Activated gamma-delta T cell treated with Interleukin-2 at 50 U/mL for 16 hours (primary cell): ENCODE measurements around the gene C20orf144.
A peak's percentile ranks its signal among the peaks of the same experiment; 100 is the strongest.

ENCODE experiments used
- DNase-seq: peaks from one replicate; pipeline ENCODE4 v3.0.0-alpha.2; 2020

The C20orf144 gene

DNA sequence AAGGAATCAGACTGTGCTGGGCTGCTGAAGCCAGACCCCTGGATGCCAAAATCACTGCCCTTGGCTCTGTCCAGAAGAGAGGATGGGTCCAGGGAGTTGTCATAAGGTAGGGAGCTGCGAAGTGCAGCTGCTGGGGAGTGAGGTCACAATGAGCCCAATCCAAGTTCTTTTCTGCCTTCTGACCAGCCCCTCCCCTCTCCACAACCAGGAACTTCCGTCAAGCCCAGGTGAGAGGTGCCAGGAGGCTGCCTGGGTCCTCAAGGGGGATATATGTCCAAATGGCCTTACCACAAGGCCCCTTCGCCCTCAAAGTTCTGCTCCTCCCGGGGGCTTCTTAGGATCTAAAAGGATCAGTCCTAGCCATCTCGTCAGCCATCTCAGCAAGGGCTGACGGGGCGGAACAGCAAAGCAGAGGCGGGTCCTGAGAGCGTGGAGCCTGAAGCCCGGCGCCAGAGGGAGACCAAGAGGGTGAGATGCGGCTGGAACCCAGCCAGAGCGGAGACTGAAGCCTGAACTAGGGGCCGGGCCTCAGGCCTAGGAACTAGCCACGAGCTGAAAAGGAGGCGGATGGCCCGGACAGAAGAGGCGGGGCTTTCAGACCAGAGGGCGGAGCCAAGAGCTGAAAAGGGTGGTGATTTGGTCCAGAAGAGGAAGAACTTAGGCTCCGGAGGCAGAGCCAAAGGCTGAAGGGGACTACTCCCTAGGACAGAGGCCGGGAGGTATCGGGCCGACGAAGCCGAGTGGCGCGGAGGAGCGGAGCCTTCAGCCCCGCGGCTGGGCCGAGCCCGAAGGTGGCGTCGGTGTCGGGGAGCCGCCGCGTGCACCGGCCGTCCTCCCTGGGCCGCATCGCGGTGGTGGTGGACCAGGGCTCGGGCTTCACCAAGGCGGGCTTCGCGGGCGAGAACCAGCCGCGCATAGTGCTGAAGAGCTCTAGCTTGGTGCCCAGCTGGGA lies 4.4 kb downstream of the C20orf144 start, which contains the start of gene ACTL10:
TSS of gene ACTL10 (plus strand) at position 651 of the 952 bp plus-strand sequence. CDS start 555 bp downstream, outside the sequence.
- DNase-seq = peak; percentile 79

GRCh38 chr20:33667245-33667675 lies 5.1 kb downstream of the C20orf144 start:
- DNase-seq = no peak

- DNase-seq = peak; percentile 73
Observed at GRCh38 chr20:33667676-33668465, 5.7 kb downstream of the C20orf144 start.

- DNase-seq = no peak
Observed at GRCh38 chr20:33668466-33669155, 6.5 kb downstream of the C20orf144 start.

GRCh38 chr20:33669224-33669623 lies 7.1 kb downstream of the C20orf144 start:
- DNase-seq = no peak

DNA sequence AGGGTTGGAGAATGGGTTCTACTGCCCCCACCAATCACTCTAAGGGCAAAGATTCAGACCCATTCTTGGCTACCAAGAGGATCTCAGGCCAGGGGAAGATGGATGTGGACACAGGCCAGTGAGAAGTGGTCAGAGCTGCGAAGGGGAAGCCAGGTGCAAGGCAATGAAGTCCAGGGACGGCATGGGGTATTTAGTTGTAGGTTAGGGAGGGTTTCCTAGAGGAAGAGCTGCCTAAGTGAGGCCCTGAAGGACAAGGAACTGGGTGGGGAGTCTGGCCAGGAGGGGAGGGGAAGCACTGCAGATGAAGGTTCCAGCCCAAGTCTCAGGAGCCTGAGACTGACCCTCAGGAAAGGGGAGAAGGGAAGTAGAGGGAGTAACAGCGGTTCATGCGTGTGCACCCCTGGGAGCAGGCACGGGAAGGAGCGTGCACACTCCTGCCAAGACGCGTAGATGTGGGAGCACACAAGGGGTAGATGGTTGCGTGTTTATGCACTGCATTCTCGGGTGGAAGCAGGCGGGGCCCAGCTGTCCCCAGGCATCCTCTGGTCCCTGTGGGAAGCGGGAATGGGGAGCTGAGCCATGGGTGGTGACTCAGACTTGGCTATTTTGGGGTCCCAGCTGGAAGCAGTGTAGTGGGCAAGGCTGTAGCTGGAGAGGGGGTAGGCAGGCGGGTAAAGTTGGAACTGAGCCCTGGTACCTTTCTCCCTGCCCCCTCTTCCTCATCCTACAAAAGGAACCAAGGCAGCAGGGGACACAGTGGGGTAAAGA lies 7.9 kb downstream of the C20orf144 start:
- no peak for DNase-seq

GRCh38 chr20:33670715-33671499 lies 8.8 kb downstream of the C20orf144 start:
- no peak for DNase-seq

DNA sequence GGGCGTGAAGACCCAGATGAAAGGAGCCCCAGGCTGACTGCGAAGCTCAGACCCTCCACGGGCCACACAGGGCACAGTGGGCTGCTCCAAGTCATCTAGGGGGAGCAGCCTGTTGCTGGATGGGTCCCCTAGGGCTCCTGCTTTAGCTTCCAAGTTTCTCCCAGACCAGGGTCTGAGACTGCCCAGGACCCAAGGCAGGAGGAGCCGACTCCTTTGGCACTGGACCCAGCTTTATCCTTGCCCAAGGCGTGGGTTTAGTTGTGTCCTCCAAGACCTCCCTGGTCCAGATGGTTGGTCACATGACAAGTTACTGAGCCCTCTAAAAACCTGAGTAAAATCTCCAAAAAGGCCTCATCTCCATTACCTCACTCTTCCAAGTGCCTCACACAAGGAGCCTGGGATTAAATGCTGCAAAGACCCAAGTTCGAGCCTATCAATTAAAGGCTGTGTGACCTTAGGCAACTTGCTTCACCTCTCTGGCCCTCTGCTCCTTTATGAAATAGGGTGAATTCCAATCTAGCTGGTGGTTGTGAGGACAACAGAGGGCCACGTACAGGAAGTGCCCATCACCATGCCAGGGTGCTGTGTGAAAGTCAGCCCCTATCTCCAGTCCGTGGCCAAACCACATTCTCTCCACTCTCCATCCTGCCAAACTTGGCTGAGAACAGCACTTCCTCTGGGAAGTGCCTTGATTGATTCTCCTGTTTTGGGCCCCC lies 9.6 kb downstream of the C20orf144 start:
- DNase-seq = no peak

DNA sequence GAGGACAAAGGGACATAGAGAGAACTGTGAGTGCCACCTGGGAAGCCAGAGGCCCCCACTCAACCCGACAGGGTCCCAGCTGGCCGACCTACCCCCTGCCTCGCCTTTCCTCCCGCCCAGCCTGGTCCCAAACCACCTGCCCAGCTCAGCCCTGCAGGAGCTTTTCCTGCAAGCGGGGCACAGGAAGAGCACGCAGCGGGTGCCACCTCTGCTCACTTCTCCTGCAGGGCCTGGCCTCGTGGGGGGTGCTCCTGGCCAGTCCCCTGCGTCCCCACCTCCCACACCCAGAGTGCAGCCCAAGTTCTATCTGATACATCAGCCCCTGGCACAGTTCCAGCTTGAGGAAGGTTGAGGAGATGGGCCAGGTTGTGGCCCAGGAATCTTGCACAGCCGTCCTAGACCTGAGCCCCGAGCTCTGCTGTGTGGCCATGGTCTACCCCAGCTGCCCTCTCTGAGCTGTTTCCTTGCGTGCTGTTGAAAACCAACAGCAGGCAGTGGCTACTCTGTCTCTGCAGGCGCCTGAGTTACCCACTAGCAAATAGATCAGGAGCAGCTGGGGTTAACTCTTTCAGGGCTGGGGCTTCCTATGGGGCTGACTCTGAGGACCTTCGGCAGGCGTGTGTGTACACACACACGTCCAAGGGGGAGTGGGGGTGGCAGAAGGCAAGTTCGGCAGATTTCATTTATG lies 10.4 kb downstream of the C20orf144 start:
- DNase-seq = no peak

GRCh38 chr20:33673114-33673409 lies 10.9 kb downstream of the C20orf144 start:
- DNase-seq = no peak

DNA sequence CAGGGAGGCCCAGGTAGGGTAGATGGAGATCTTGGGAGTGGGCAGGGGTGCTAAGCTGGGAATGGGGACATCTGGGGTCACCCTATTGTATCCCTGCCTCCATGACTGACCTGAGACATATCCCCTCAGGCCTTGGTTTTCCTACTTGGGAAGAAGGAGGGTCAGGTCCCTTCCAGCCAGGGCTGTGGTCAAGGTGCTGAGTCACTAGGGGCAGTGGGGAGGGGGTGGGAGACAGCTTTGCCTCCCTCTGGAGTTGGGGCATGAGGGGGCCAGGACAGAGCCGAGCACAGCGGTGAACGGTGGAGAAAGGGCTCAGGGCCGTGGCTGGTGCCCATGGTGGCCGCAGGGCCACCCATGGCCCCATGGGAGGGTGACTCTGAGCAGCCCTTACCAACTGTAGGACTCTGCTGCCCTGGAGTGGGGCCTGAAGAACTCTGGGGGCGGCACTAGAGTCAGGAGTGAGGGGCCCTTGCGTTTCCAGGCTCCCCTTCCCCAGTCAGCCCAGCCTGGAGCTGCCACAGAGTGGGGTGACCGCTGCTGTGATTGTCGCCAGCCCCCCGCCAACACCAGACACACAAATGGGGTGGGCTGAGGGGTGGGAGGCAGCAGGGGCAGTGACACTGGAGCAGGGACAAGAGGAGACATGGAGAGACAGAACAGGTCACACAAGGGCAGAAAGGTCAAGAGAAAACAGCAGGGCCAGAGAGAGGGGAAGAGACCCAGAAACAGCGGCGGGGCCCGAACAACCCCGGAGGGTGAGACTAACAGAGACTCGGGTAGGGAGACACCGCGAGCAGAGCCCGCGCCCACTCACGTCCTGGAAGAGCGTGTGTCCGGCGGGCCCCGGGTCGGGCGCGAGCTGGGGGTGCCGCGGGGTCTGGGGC lies 11.5 kb downstream of the C20orf144 start:
- no peak for DNase-seq

- DNase-seq = peak; percentile 51
Observed at GRCh38 chr20:33674294-33675135, 12.4 kb downstream of the C20orf144 start, which contains the start of gene NECAB3. Gene NECAB3 (minus strand): TSS chr20:33674428. CDS start chr20:33674352, 76 bp downstream.

GRCh38 chr20:33675136-33675959 lies 13.2 kb downstream of the C20orf144 start:
- DNase-seq = no peak

GRCh38 chr20:33676121-33676520 lies 14.0 kb downstream of the C20orf144 start:
- no peak for DNase-seq

GRCh38 chr20:33676652-33677645 lies 14.8 kb downstream of the C20orf144 start:
- no peak for DNase-seq
